IMR-90 (cell line): ENCODE data around the gene TTLL11. TPM values are rescaled to one million over a fixed set of nuclear protein-coding genes. Genes with fewer than 3 reads are reported as not detected.
A peak's percentile ranks its signal among the peaks of the same experiment; 100 is the strongest.

Experiments
- ATAC-seq: fragments of 200-7000 bp; cut with Tn5 transposase; 2 replicates; pipeline ENCODE4 v1.9.1; 2020; ENCODE audit warnings: low read depth, mild to moderate bottlenecking, moderate library complexity
- BruUV-seq: library from RNA; stranded (reverse); fragments of 400-500 nt; replicated peaks from 2 replicates; lab custom pipeline; 2021; lab: Mats Ljungman, UMichigan
- CTCF ChIA-PET: fragments of 300-600 bp; formaldehyde crosslinking; extraction: SDS; loops from one replicate; lab custom pipeline; 2021; ENCODE audit warnings: antibody characterized with exemption; lab: Yijun Ruan, JAX
- POLR2A ChIA-PET: fragments of 300-600 bp; sonication (Branson Sonifier 250); formaldehyde crosslinking; loops from one replicate; lab custom pipeline; 2022; ENCODE audit warnings: antibody characterized with exemption; ENCODE audit not compliant: unreplicated experiment; lab: Charles Lee
- DNase-seq: peaks from one replicate; pipeline ENCODE4 v3.0.0; 2013
- H2AFZ ChIP-seq: replicated peaks from 2 replicates; pipeline ENCODE3; 2013; ENCODE audit warnings: low read length, mild to moderate bottlenecking; ENCODE audit not compliant: poor library complexity
- H2AK5ac ChIP-seq: 2 replicates; pipeline ENCODE4 v1.6.1; 2013; ENCODE audit warnings: low read depth, low read length, inconsistent platforms
- H2AK9ac ChIP-seq: replicated peaks from 2 replicates; pipeline ENCODE3; 2013; ENCODE audit warnings: mild to moderate bottlenecking, low read depth, low read length, moderate library complexity; ENCODE audit not compliant: poor library complexity
- H2BK120ac ChIP-seq: 2 replicates; pipeline ENCODE4 v1.6.1; 2013; ENCODE audit warnings: low read depth, low read length, inconsistent platforms
- H2BK15ac ChIP-seq: 3 replicates; pipeline ENCODE4 v1.6.1; 2013; ENCODE audit warnings: low read depth, low read length, inconsistent platforms
- H2BK20ac ChIP-seq: 2 replicates; pipeline ENCODE4 v1.6.1; 2013; ENCODE audit warnings: low read depth, mild to moderate bottlenecking, inconsistent platforms, low read length, moderate library complexity
- H2BK5ac ChIP-seq: 2 replicates; pipeline ENCODE4 v1.6.1; 2013; ENCODE audit warnings: mild to moderate bottlenecking, low read depth, low read length, inconsistent platforms; ENCODE audit not compliant: poor library complexity, severe bottlenecking
- H3K14ac ChIP-seq: replicated peaks from 2 replicates; pipeline ENCODE4 v1.6.1; 2013; ENCODE audit warnings: low read depth, low read length, inconsistent platforms
- H3K18ac ChIP-seq: 2 replicates; pipeline ENCODE4 v1.6.1; 2013; ENCODE audit warnings: low read depth, low read length, control low read depth
- H3K23ac ChIP-seq: 2 replicates; pipeline ENCODE4 v1.6.1; 2013; ENCODE audit warnings: low read depth, low read length, inconsistent platforms
- H3K27ac ChIP-seq: 2 replicates; pipeline ENCODE4 v1.5.1; 2013; ENCODE audit warnings: mild to moderate bottlenecking, control low read depth, low read length; ENCODE audit not compliant: insufficient read depth
- H3K27me3 ChIP-seq: 2 replicates; pipeline ENCODE4 v1.6.1; 2013; ENCODE audit warnings: low read length; ENCODE audit not compliant: control insufficient read depth, insufficient read depth
- H3K36me3 ChIP-seq: 2 replicates; pipeline ENCODE4 v1.6.1; 2013; ENCODE audit warnings: low read length, mixed read lengths; ENCODE audit not compliant: control insufficient read depth, insufficient read depth
- H3K4ac ChIP-seq: 2 replicates; pipeline ENCODE4 v1.6.1; 2013; ENCODE audit warnings: low read depth, low read length, inconsistent platforms
- H3K4me1 ChIP-seq: 2 replicates; pipeline ENCODE4 v1.6.1; 2013; ENCODE audit warnings: low read length, mixed read lengths; ENCODE audit not compliant: control insufficient read depth, insufficient read depth
- H3K4me2 ChIP-seq: 2 replicates; pipeline ENCODE4 v1.6.1; 2013; ENCODE audit warnings: low read depth, mild to moderate bottlenecking, control low read depth, low read length, moderate library complexity
- H3K4me3 ChIP-seq: 2 replicates; pipeline ENCODE4 v1.5.1; 2013; ENCODE audit warnings: low read depth, mild to moderate bottlenecking, control low read depth, low read length, moderate library complexity; ENCODE audit not compliant: insufficient read depth
- H3K56ac ChIP-seq: 2 replicates; pipeline ENCODE4 v1.6.1; 2013; ENCODE audit warnings: low read length, inconsistent platforms; ENCODE audit not compliant: insufficient read depth; ENCODE audit errors: extremely low read depth
- H3K79me1 ChIP-seq, 2 experiments: 2 replicates each; pipeline ENCODE4 v1.6.1; 2013; ENCODE audit warnings: low read length in 2 of 2, inconsistent platforms in 1 of 2, low read depth in 1 of 2
- H3K9ac ChIP-seq: 2 replicates; pipeline ENCODE4 v1.6.1; 2013; ENCODE audit warnings: low read depth, low read length, control low read depth
- H3K9me1 ChIP-seq: 2 replicates; pipeline ENCODE4 v1.6.1; 2013; ENCODE audit warnings: low read length, inconsistent platforms; ENCODE audit not compliant: insufficient read depth
- H3K9me3 ChIP-seq: 2 replicates; pipeline ENCODE4 v1.6.1; 2013; ENCODE audit warnings: low read length; ENCODE audit not compliant: control insufficient read depth, insufficient read depth
- H4K20me1 ChIP-seq: 2 replicates; pipeline ENCODE4 v1.6.1; 2013; ENCODE audit warnings: low read length, inconsistent platforms; ENCODE audit not compliant: insufficient read depth
- H4K5ac ChIP-seq: 2 replicates; pipeline ENCODE4 v1.6.1; 2013; ENCODE audit warnings: mild to moderate bottlenecking, low read depth, low read length, control low read depth
- H4K8ac ChIP-seq, 2 experiments: 2 replicates each; pipeline ENCODE4 v1.6.1; 2013; ENCODE audit warnings: low read depth in 2 of 2, low read length in 2 of 2, control low read depth in 1 of 2, inconsistent platforms in 1 of 2
- H4K91ac ChIP-seq: 2 replicates; pipeline ENCODE4 v1.6.1; 2013; ENCODE audit warnings: low read depth, low read length, inconsistent platforms; ENCODE audit not compliant: insufficient read depth
- BHLHE40 ChIP-seq: fragments of 150-350 bp; IDR thresholded peaks from 2 replicates; pipeline ENCODE4 v1.6.1; 2016; ENCODE audit warnings: mild to moderate bottlenecking, low read depth, low read length
- CEBPB ChIP-seq: IDR thresholded peaks from 2 replicates; pipeline ENCODE4 v1.6.1; 2012; ENCODE audit warnings: low read depth, low read length, improper control_type of control experiment
- CHD1 ChIP-seq: IDR thresholded peaks from 2 replicates; pipeline ENCODE4 v1.6.1; 2012; ENCODE audit warnings: low read depth, low read length, improper control_type of control experiment
- CTCF ChIP-seq: conservative IDR thresholded peaks from 2 replicates; pipeline ENCODE4 v1.5.1; 2012; ENCODE audit warnings: mild to moderate bottlenecking, low read depth, low read length, improper control_type of control experiment
- FOS ChIP-seq: fragments of 150-350 bp; IDR thresholded peaks from 2 replicates; pipeline ENCODE4 v1.6.1; 2016; ENCODE audit warnings: low read depth, low read length
- MAFK ChIP-seq: IDR thresholded peaks from 2 replicates; pipeline ENCODE4 v1.6.1; 2012; ENCODE audit warnings: low read depth, low read length, improper control_type of control experiment
- MAZ ChIP-seq: IDR thresholded peaks from 2 replicates; pipeline ENCODE4 v1.6.1; 2012; ENCODE audit warnings: low read depth, mild to moderate bottlenecking, low read length, improper control_type of control experiment, moderate library complexity, borderline replicate concordance
- MXI1 ChIP-seq: IDR thresholded peaks from 2 replicates; pipeline ENCODE4 v1.6.1; 2012; ENCODE audit warnings: low read depth, mild to moderate bottlenecking, low read length, moderate library complexity, borderline replicate concordance
- NFE2L2 ChIP-seq: fragments of 150-350 bp; IDR thresholded peaks from 2 replicates; pipeline ENCODE4 v1.6.1; 2016; ENCODE audit warnings: low read depth, mild to moderate bottlenecking, low read length
- POLR2A ChIP-seq: IDR thresholded peaks from 2 replicates; pipeline ENCODE4 v1.6.1; 2012; ENCODE audit warnings: mild to moderate bottlenecking, low read depth, low read length
- RAD21 ChIP-seq: IDR thresholded peaks from 2 replicates; pipeline ENCODE4 v1.6.1; 2012; ENCODE audit warnings: low read length, improper control_type of control experiment
- RCOR1 ChIP-seq: IDR thresholded peaks from 2 replicates; pipeline ENCODE4 v1.6.1; 2012; ENCODE audit warnings: mild to moderate bottlenecking, low read length, improper control_type of control experiment; ENCODE audit not compliant: insufficient replicate concordance
- RFX5 ChIP-seq: IDR thresholded peaks from 2 replicates; pipeline ENCODE4 v1.8.0; 2012; ENCODE audit warnings: low read depth, mild to moderate bottlenecking, low read length, moderate library complexity
- SMC3 ChIP-seq: fragments of 150-350 bp; IDR thresholded peaks from 2 replicates; pipeline ENCODE4 v1.6.1; 2016; ENCODE audit warnings: low read depth, mild to moderate bottlenecking, antibody characterized with exemption, low read length, moderate library complexity
- USF2 ChIP-seq: fragments of 150-350 bp; IDR thresholded peaks from 2 replicates; pipeline ENCODE4 v1.6.1; 2017; ENCODE audit warnings: mild to moderate bottlenecking, antibody characterized with exemption, low read length, low read depth
- WGBS, 2 experiments: methylation state at CpG; one replicate each; pipeline versions ENCODE4 v1.1.5 to v1.1.7; 2013; ENCODE audit warnings: missing lambda C conversion rate in 2 of 2; ENCODE audit not compliant: insufficient read length in 1 of 2; ENCODE audit errors: extremely low coverage in 2 of 2; 5-methylcytosine and 5-hydroxymethylcytosine counted together
- dilution Hi-C: fragments of 300-500 bp; cut with HindIII; formaldehyde crosslinking; loops from one replicate; pipeline ENCODE4 v1.14.3; 2018; ENCODE audit warnings: low sequenced_read_pairs; ENCODE audit not compliant: unreplicated experiment
- in situ Hi-C: fragments of 300-500 bp; cut with MboI; formaldehyde crosslinking; loops from 3 replicates; pipeline ENCODE4 v1.14.3; 2019; ENCODE audit warnings: low sequenced_read_pairs, inconsistent platforms, mixed read lengths
- intact Hi-C: fragments of 100-400 bp; cut with micrococcal nuclease; formaldehyde crosslinking; loops from 2 replicates; pipeline ENCODE4 v1.10.0; 2022
- polyA plus RNA-seq, 3 experiments: library from polyadenylated mRNA; depleted of rRNA; stranded (reverse); fragments of >200 nt; gene quantifications; 2 replicates each; pipeline ENCODE4 v1.2.3, GENCODE V29; 2012; ENCODE audit warnings: low replicate concordance in 1 of 3
- total RNA-seq: library from RNA; depleted of rRNA; stranded (reverse); fragments of >200 nt; gene quantifications from 2 replicates; pipeline ENCODE4 v1.2.3, GENCODE V29; 2012
- TF ChIP-seq, protein P1 (sequence below): fragments of 150-350 bp; IDR thresholded peaks from 2 replicates; pipeline ENCODE4 v1.6.1; 2016; ENCODE audit warnings: low read depth, mild to moderate bottlenecking, low read length, moderate library complexity, borderline replicate concordance

Gene TTLL11
- total and polyA plus RNA-seq, 2 of the 4 experiments (the other 2 are of a cell fraction), result 2.0 to 4.6 TPM

DNA sequence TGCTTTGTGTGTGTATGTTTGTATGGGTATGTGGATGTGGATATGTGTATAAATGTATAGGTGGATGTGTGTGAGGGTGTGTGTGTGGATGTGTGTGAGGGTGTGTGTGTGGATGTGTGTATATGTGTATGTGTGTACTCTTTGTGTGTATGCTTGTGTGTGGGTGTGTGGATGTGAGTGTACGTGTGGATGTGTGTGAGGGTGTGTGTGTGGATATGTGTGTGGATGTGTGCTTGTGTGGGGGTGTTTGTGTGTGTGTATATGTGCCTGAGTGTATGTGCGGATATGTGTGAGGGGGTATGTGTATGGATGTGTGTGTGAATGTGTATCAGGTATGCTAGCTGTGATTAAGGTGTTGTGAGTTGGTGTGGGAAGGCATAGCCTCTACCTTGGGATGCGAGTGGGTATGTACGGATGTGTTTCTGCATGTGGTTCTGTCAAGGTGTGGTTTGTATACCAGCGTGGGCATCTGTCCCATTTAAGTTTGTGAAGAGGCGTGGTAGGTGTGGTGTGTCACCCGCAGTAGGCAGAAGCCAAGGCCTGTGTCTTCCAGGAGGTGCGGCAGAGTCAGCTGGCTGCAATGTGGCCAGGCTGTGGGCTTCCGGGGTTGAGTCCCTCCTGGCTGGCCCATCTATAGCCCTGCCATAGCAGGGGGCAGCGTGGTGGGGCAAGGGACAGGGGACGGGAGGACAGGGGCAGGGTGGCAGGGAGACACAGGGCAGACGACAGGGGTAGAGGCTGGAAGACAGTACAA, 285.9 kb downstream of the TTLL11 start:
- POLR2A ChIA-PET, result no interaction called here
- Histone ChIP-seq H3K56ac (no peak overlapping the region), H3K4me3 (no peak overlapping the region), H2BK5ac (peak overlapping the region; percentile 87), H3K36me3 (no peaks in the 10 kb centered on the region), H3K9me3 (peaks cover 2% of the 10 kb centered on the region; the same call in 1 of the 2 replicates), H4K5ac (no peak overlapping the region), H4K91ac (no peak overlapping the region), H3K23ac (no peak overlapping the region), H3K18ac (no peak overlapping the region), H2BK20ac (no peak overlapping the region), H2BK120ac (no peak overlapping the region), H2AFZ (peak overlapping the region; percentile 23), H3K4me1 (no peaks in the 10 kb centered on the region), H3K79me1 (no peaks in the 10 kb centered on the region), H3K14ac (no peak overlapping the region), H3K4ac (no peak overlapping the region), H4K8ac (no peak overlapping the region), H2AK5ac (no peak overlapping the region; the same call in 1 of the 2 replicates), H4K20me1 (no peaks in the 10 kb centered on the region), H3K9me1 (no peaks in the 10 kb centered on the region), H3K27me3 (peaks cover 13% of the 10 kb centered on the region), H3K4me2 (no peak overlapping the region), H3K9ac (no peak overlapping the region), H2BK15ac (no peak overlapping the region), H3K27ac (no peak overlapping the region), H2AK9ac (no peak overlapping the region)
- ATAC-seq (no peak), DNase-seq (no peak)
- dilution Hi-C loops (no loop called here), in situ Hi-C loops (no loop called here), intact Hi-C loops (no loop called here)
- CTCF ChIA-PET, result no interaction called here
- TF ChIP-seq CHD1 (no peak), POLR2A (no peak), SMC3 (no peak), MXI1 (no peak), BHLHE40 (no peak), RFX5 (no peak), USF2 (no peak), RCOR1 (no peak), RAD21 (no peak), FOS (no peak), MAFK (no peak), MAZ (no peak), CEBPB (no peak), CTCF (no peak), NFE2L2 (no peak)
- TF ChIP-seq, protein P1, sequence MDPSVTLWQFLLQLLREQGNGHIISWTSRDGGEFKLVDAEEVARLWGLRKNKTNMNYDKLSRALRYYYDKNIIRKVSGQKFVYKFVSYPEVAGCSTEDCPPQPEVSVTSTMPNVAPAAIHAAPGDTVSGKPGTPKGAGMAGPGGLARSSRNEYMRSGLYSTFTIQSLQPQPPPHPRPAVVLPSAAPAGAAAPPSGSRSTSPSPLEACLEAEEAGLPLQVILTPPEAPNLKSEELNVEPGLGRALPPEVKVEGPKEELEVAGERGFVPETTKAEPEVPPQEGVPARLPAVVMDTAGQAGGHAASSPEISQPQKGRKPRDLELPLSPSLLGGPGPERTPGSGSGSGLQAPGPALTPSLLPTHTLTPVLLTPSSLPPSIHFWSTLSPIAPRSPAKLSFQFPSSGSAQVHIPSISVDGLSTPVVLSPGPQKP, result no peak
- WGBS, 2 experiments, result 79% methylated on average over 4 of the region's 12 CpGs; no CpG with 5 or more reads in 1 of the 2 experiments
- BruUV-seq, result no TSS peak
